Sigmoid colon (tissue), 7 donors: ENCODE measurements around the gene CYBC1. TPM values are rescaled to one million over a fixed set of nuclear protein-coding genes. Genes with fewer than 3 reads are reported as not detected.

Experiments
- DNase-seq: peaks from one replicate; pipeline ENCODE4 v3.0.0-alpha.2; 2019
- H3K27ac ChIP-seq, 4 donors: fragments of 200-600 bp; sonication (generic); one replicate each; pipeline ENCODE4 v1.5.1; 2016 to 2019; ENCODE audit warnings: mild to moderate bottlenecking in 1 of 4
- H3K27me3 ChIP-seq, 3 donors: fragments of 200-600 bp; sonication (generic); one replicate each; pipeline ENCODE4 v1.5.1; 2019; ENCODE audit warnings: mild to moderate bottlenecking in 1 of 3
- H3K36me3 ChIP-seq, 4 donors: fragments of 200-600 bp; sonication (generic); one replicate each; pipeline ENCODE4 v1.5.1; 2016 to 2019
- H3K4me1 ChIP-seq, 4 donors: fragments of 200-600 bp; sonication (generic); one replicate each; pipeline ENCODE4 v1.5.1; 2017 to 2019
- H3K4me3 ChIP-seq, 4 donors: fragments of 200-600 bp; sonication (generic); one replicate each; pipeline ENCODE4 v1.5.1; 2017 to 2019; ENCODE audit warnings: mild to moderate bottlenecking in 2 of 4, moderate library complexity in 1 of 4
- H3K9me3 ChIP-seq, 4 donors: fragments of 200-600 bp in 3 of 4; sonication (generic) in 3 of 4; one replicate each; pipeline versions ENCODE4 v1.5.1 to v1.6.1; 2013 to 2019
- CTCF ChIP-seq, 4 experiments: fragments of 450-650 bp in 3 of 4; fragments of 200-600 bp in 1 of 4; IDR thresholded peaks; one replicate each; pipeline ENCODE4 v1.5.1; 2016 to 2019; ENCODE audit warnings: antibody characterized with exemption in 4 of 4, mild to moderate bottlenecking in 3 of 4, moderate library complexity in 2 of 4
- EP300 ChIP-seq, 4 donors: sonication (generic); formaldehyde crosslinking; IDR thresholded peaks; one replicate each; pipeline ENCODE4 v1.6.1; 2017; ENCODE audit warnings: antibody characterized with exemption in 4 of 4
- POLR2A ChIP-seq, 2 donors: fragments of 450-650 bp; IDR thresholded peaks; one replicate each; pipeline ENCODE4 v1.6.1; 2016; ENCODE audit warnings: antibody characterized with exemption in 2 of 2, mild to moderate bottlenecking in 2 of 2, moderate library complexity in 2 of 2
- POLR2AphosphoS5 ChIP-seq, 4 donors: sonication (generic); formaldehyde crosslinking; IDR thresholded peaks; one replicate each; pipeline ENCODE4 v1.6.1; 2017; ENCODE audit warnings: antibody characterized with exemption in 4 of 4
- WGBS, 2 donors: extraction: QIAGEN DNeasy Blood & Tissue Kit; methylation state at CpG; one replicate each; pipeline ENCODE4 v1.1.7; 2013; 5-methylcytosine and 5-hydroxymethylcytosine counted together
- intact Hi-C: fragments of 100-400 bp; cut with DNase I; formaldehyde crosslinking; loops from one replicate; pipeline ENCODE4 v1.15.1; 2023
- polyA plus RNA-seq, 3 donors: library from polyadenylated mRNA; stranded (reverse); fragments of 200-250 nt; gene quantifications; one replicate each; pipeline ENCODE4 v1.2.3, GENCODE V29; 2013
- total RNA-seq, 4 donors: library from RNA; depleted of rRNA; stranded (reverse); fragments of >200 nt; gene quantifications; one replicate each; pipeline ENCODE4 v1.1.0, GENCODE V29; 2016
- donor health status: healthy with polysubstance abuse.
- donor health status: Bipolar disorder and iron deficiency.
- donor health status: healthy.

Gene CYBC1
- total and polyA plus RNA-seq, 7 donors: 22.8 to 116 (median 39.9) TPM

GRCh38 chr17:82429824-82430223 lies 20.7 kb downstream of the CYBC1 start:
- Histone ChIP-seq H3K27me3 (no peaks in the 10 kb centered on the region), H3K36me3 (peaks cover 0 to 8% (median 0%) of the 10 kb centered on the region in 4 donors), H3K4me1 (no peaks in the 10 kb centered on the region), H3K4me3 (no peak overlapping the region), H3K9me3 (no peaks in the 10 kb centered on the region), H3K27ac (no peak overlapping the region)
- intact Hi-C loops: no loop called here
- TF ChIP-seq EP300 (IDR thresholded peaks at IDR 0.05) (no peak), POLR2AphosphoS5 (IDR thresholded peaks at IDR 0.05) (no peak), POLR2A (IDR thresholded peaks at IDR 0.05) (no peak), CTCF (IDR thresholded peaks at IDR 0.05) (no peak)
- WGBS, 2 donors: 81 to 91% methylated on average over 7 of the region's 7 CpGs
- no peak for DNase-seq

GRCh38 chr17:82428546-82428945 lies 22.0 kb downstream of the CYBC1 start:
- Histone ChIP-seq H3K9me3 (no peaks in the 10 kb centered on the region), H3K36me3 (peaks cover 0 to 1% (median 0%) of the 10 kb centered on the region in 4 donors), H3K4me1 (no peaks in the 10 kb centered on the region), H3K27ac (no peak overlapping the region), H3K27me3 (no peaks in the 10 kb centered on the region), H3K4me3 (no peak overlapping the region)
- TF ChIP-seq POLR2A (IDR thresholded peaks at IDR 0.05) (no peak), CTCF (IDR thresholded peaks at IDR 0.05) (no peak), EP300 (IDR thresholded peaks at IDR 0.05) (no peak)
- intact Hi-C loops: no loop called here
- 97 to 98% methylated on average over 3 of the region's 3 CpGs for WGBS, 2 donors
- no peak for DNase-seq

GRCh38 chr17:82424863-82425159 lies 25.7 kb downstream of the CYBC1 start:
- Histone ChIP-seq H3K4me3 (no peak overlapping the region), H3K27me3 (no peaks in the 10 kb centered on the region), H3K36me3 (peaks cover 0 to 9% (median 3%) of the 10 kb centered on the region in 4 donors), H3K27ac (no peak overlapping the region), H3K4me1 (no peaks in the 10 kb centered on the region), H3K9me3 (peaks cover 0 to 2% (median 0%) of the 10 kb centered on the region in 4 donors)
- no peak for DNase-seq
- intact Hi-C loops: no loop called here
- WGBS, 2 donors: 98 to 99% methylated on average over 2 of the region's 2 CpGs
- no peak for TF ChIP-seq POLR2A (IDR thresholded peaks at IDR 0.05)
- no peak for TF ChIP-seq CTCF (IDR thresholded peaks at IDR 0.05)
- no peak for TF ChIP-seq POLR2AphosphoS5 (IDR thresholded peaks at IDR 0.05)
- no peak for TF ChIP-seq EP300 (IDR thresholded peaks at IDR 0.05)

- intact Hi-C loops: no loop called here
- Histone ChIP-seq H3K27me3 (no peaks in the 10 kb centered on the region), H3K9me3 (peaks cover 0 to 2% (median 0%) of the 10 kb centered on the region in 4 donors), H3K4me3 (no peak overlapping the region), H3K27ac (no peak overlapping the region), H3K4me1 (peaks cover 0 to 6% (median under 1%) of the 10 kb centered on the region in 4 donors), H3K36me3 (peaks cover 0 to 9% (median 3%) of the 10 kb centered on the region in 4 donors)
- no peak for DNase-seq
- TF ChIP-seq EP300 (IDR thresholded peaks at IDR 0.05) (no peak), CTCF (IDR thresholded peaks at IDR 0.05) (peak in 2 of 4 experiments; percentile 16 to 20), POLR2A (IDR thresholded peaks at IDR 0.05) (no peak), POLR2AphosphoS5 (IDR thresholded peaks at IDR 0.05) (no peak)
- 87 to 89% methylated on average over 25 of the region's 25 CpGs for WGBS, 2 donors
These were observed 26.3 kb downstream of the CYBC1 start for GRCh38 chr17:82424001-82424862.
